Lower lobe of right lung (tissue), 2 donors: ENCODE measurements around the gene FBXO42. TPM values are rescaled to one million over a fixed set of nuclear protein-coding genes. Genes with fewer than 3 reads are reported as not detected.
"Not testable (repeated sequence)": the region's sequence is repeated elsewhere in the genome, so short reads cannot be mapped to it uniquely, and the experiment has no call there.

ENCODE experiments used
- ATAC-seq, 2 donors: fragments of 200-7000 bp; cut with Tn5 transposase; one replicate each; pipeline ENCODE4 v1.9.1; 2020 to 2022; ENCODE audit warnings: mild to moderate bottlenecking in 2 of 2, moderate library complexity in 2 of 2
- DNase-seq: peaks from one replicate; pipeline ENCODE4 v3.0.0-alpha.2; 2020
- H3K27ac ChIP-seq: fragments of 200-600 bp; one replicate; pipeline ENCODE4 v1.8.0; 2022
- H3K27me3 ChIP-seq: fragments of 200-600 bp; one replicate; pipeline ENCODE4 v1.8.0; 2022; ENCODE audit warnings: low read depth
- H3K36me3 ChIP-seq: fragments of 200-600 bp; one replicate; pipeline ENCODE4 v1.8.0; 2022; ENCODE audit warnings: mild to moderate bottlenecking
- H3K4me1 ChIP-seq: fragments of 200-600 bp; one replicate; pipeline ENCODE4 v1.8.0; 2022
- H3K4me3 ChIP-seq: fragments of 200-600 bp; one replicate; pipeline ENCODE4 v1.8.0; 2022; ENCODE audit warnings: mild to moderate bottlenecking
- H3K9me3 ChIP-seq: fragments of 200-600 bp; one replicate; pipeline ENCODE4 v1.8.0; 2022
- CTCF ChIP-seq: fragments of 200-600 bp; IDR thresholded peaks from one replicate; pipeline ENCODE4 v1.8.0; 2022; ENCODE audit warnings: antibody characterized with exemption, mild to moderate bottlenecking
- intact Hi-C: fragments of 100-400 bp; cut with DNase I; formaldehyde crosslinking; loops from one replicate; pipeline ENCODE4 v1.11.0; 2022
- total RNA-seq: library from RNA; stranded (reverse); fragmentation: NEBNext Ultra II Directional; extraction: Animal tissue kit (Norgen Biotek cat#: 25700); gene quantifications from one replicate; pipeline ENCODE4 v1.2.1, GENCODE V29; 2021
- donor health status: DM: no; HTN: yes; CAD: no; lungs with severe emphysema.

Gene FBXO42
- total RNA-seq, 1 donor from 2014 or later = 21.5 TPM

- H3K27me3 ChIP-seq = no peaks in the 10 kb centered on the region
- no peak overlapping the region for H3K27ac ChIP-seq
- no peak for TF ChIP-seq CTCF
- H3K9me3 ChIP-seq = no peaks in the 10 kb centered on the region
- no peak overlapping the region for H3K4me3 ChIP-seq
- peaks cover 66% of the 10 kb centered on the region for H3K4me1 ChIP-seq
- DNase-seq (no peak), ATAC-seq (no peak)
- no peaks in the 10 kb centered on the region for H3K36me3 ChIP-seq
- intact Hi-C loops = no loop called here
Measured at GRCh38 chr1:16369821-16370220, 17.5 kb upstream of the FBXO42 start.

GRCh38 chr1:16367968-16368890 lies 15.9 kb upstream of the FBXO42 start:
- H3K36me3 ChIP-seq = no peaks in the 10 kb centered on the region
- peaks cover 57% of the 10 kb centered on the region for H3K4me1 ChIP-seq
- no peak for TF ChIP-seq CTCF
- DNase-seq = no peak
- ATAC-seq = no peak
- H3K9me3 ChIP-seq = no peaks in the 10 kb centered on the region
- H3K4me3 ChIP-seq = peak overlapping the region; percentile 96
- H3K27me3 ChIP-seq = no peaks in the 10 kb centered on the region
- peak overlapping the region; percentile 92 for H3K27ac ChIP-seq
- intact Hi-C loops = no loop called here

GRCh38 chr1:16367258-16367967 lies 15.1 kb upstream of the FBXO42 start:
- Histone ChIP-seq H3K27ac (peak overlapping the region; percentile 92), H3K4me1 (peaks cover 48% of the 10 kb centered on the region), H3K4me3 (peak overlapping the region; percentile 96), H3K9me3 (no peaks in the 10 kb centered on the region), H3K27me3 (no peaks in the 10 kb centered on the region), H3K36me3 (no peaks in the 10 kb centered on the region)
- ATAC-seq (peak; percentile 92 to 94), DNase-seq (peak; percentile 88)
- intact Hi-C loops = no loop called here
- TF ChIP-seq CTCF = no peak

- DNase-seq (peak; percentile 98), ATAC-seq (peak; percentile 96 to 98)
- intact Hi-C loops = no loop called here
Measured at GRCh38 chr1:16366722-16367257, 14.5 kb upstream of the FBXO42 start, which contains the start of gene SZRD1. Gene SZRD1, plus strand, starts transcription at chr1:16367242. Its CDS starts 16 bp downstream, at chr1:16367258.

GRCh38 chr1:16365146-16365498 lies 12.8 kb upstream of the FBXO42 start:
- DNase-seq, H3K4me3 ChIP-seq, ATAC-seq, H3K36me3 ChIP-seq, intact Hi-C loops, H3K27ac ChIP-seq, H3K27me3 ChIP-seq, H3K9me3 ChIP-seq: not testable (repeated sequence)
- peaks cover 32% of the 10 kb centered on the region for H3K4me1 ChIP-seq

More at GRCh38 chr1:16366722-16367257, 14.5 kb upstream of the FBXO42 start, which contains the start of gene SZRD1:
- Histone ChIP-seq H3K27ac (peak within 1 kb of the TSS; percentile 92), H3K4me3 (peak within 1 kb of the TSS; percentile 96), H3K4me1 (peaks cover 42% of the 10 kb centered on the region), H3K27me3 (no peaks in the 10 kb centered on the region), H3K9me3 (no peaks in the 10 kb centered on the region), H3K36me3 (no peaks in the 10 kb centered on the region)
- TF ChIP-seq CTCF = no peak
